HEK293T (cell line): ENCODE results near the gene AGAP1.

Experiments used
- ARNT ChIP-seq: fragments of 450-650 bp; IDR thresholded peaks from 2 replicates; pipeline ENCODE4 v1.6.1; 2017; ENCODE audit warnings: mild to moderate bottlenecking
- NFRKB ChIP-seq: fragments of 450-650 bp; IDR thresholded peaks from 2 replicates; pipeline ENCODE4 v1.6.1; 2016; ENCODE audit warnings: mild to moderate bottlenecking, moderate library complexity

- no peak for TF ChIP-seq NFRKB
- no peak for TF ChIP-seq ARNT
These were observed 410.1 kb downstream of the AGAP1 start for GRCh38 chr2:235903782-235904584.
